ENCODE data around the gene THAP4. TPM values are rescaled to one million over a fixed set of nuclear protein-coding genes. Genes with fewer than 3 reads are reported as not detected.
A peak's percentile ranks its signal among the peaks of the same experiment; 100 is the strongest.

THAP4 gene
- total and polyA plus RNA-seq, 2 of the 4 experiments (the other 2 are of a cell fraction) = 33.9 to 55.1 TPM

- Histone ChIP-seq H3K14ac (replicated peaks; ENCODE audit: low read depth, low read length) (no peak overlapping the region), H2BK5ac (ENCODE audit: low read depth, low read length, poor library complexity, severe bottlenecking) (no peak overlapping the region), H3K36me3 (ENCODE audit: control insufficient read depth, insufficient read depth, low read length) (peaks cover 10% of the 10 kb centered on the region), H3K27ac (ENCODE audit: insufficient read depth, low read length) (no peak overlapping the region), H2BK20ac (ENCODE audit: low read depth, low read length) (no peak overlapping the region), H4K5ac (ENCODE audit: low read depth, low read length) (no peak overlapping the region), H3K23ac (ENCODE audit: low read depth, low read length) (no peak overlapping the region), H2BK120ac (ENCODE audit: low read depth, low read length) (no peak overlapping the region), H3K4ac (ENCODE audit: low read depth, low read length) (no peak overlapping the region), H3K27me3 (ENCODE audit: control insufficient read depth, insufficient read depth, low read length) (no peaks in the 10 kb centered on the region), H3K9me3 (ENCODE audit: control insufficient read depth, insufficient read depth, low read length) (no peaks in the 10 kb centered on the region), H2AFZ (replicated peaks; ENCODE audit: low read length, poor library complexity) (no peak overlapping the region), H3K9ac (ENCODE audit: low read depth, low read length) (no peak overlapping the region), H2BK15ac (ENCODE audit: low read depth, low read length) (no peak overlapping the region), H4K8ac (ENCODE audit: low read depth in 2 of 2, low read length in 2 of 2) (no peak overlapping the region), H3K4me2 (ENCODE audit: low read depth, low read length) (no peak overlapping the region), H3K4me1 (ENCODE audit: control insufficient read depth, insufficient read depth, low read length) (peaks cover 4% of the 10 kb centered on the region), H3K79me1 (ENCODE audit: low read depth in 1 of 2, low read length in 2 of 2) (peaks cover 37 to 79% of the 10 kb centered on the region in 2 experiments), H4K20me1 (ENCODE audit: insufficient read depth, low read length) (peaks cover 46% of the 10 kb centered on the region), H3K56ac (ENCODE audit: extremely low read depth, insufficient read depth, low read length) (no peak overlapping the region), H4K91ac (ENCODE audit: insufficient read depth, low read depth, low read length) (no peak overlapping the region), H3K4me3 (ENCODE audit: insufficient read depth, low read depth, low read length) (no peak overlapping the region), H3K9me1 (ENCODE audit: insufficient read depth, low read length) (peaks cover 11% of the 10 kb centered on the region), H3K18ac (ENCODE audit: low read depth, low read length) (no peak overlapping the region), H2AK9ac (replicated peaks; ENCODE audit: low read depth, low read length, poor library complexity) (peak overlapping the region; percentile 1), H2AK5ac (ENCODE audit: low read depth, low read length) (no peak overlapping the region)
- intact Hi-C loops (cut with micrococcal nuclease) (no loop called here), dilution Hi-C loops (cut with HindIII; ENCODE audit: low sequenced_read_pairs, unreplicated experiment) (no loop called here), in situ Hi-C loops (cut with MboI; ENCODE audit: low sequenced_read_pairs) (no loop called here)
- CTCF ChIA-PET = no interaction called here
- POLR2A ChIA-PET (ENCODE audit: unreplicated experiment) = no interaction called here
- no TSS peak for BruUV-seq (replicated peaks)
- ATAC-seq (ENCODE audit: low read depth) (no peak), DNase-seq (no peak)
- 80% methylated on average over 6 of the region's 15 CpGs; no CpG with 5 or more reads in 1 of the 2 experiments for WGBS, 2 experiments (ENCODE audit: extremely low coverage in 2 of 2, insufficient read length in 1 of 2)
- TF ChIP-seq NFE2L2 (IDR thresholded peaks at IDR 0.05; ENCODE audit: low read depth, low read length) = no peak
- no peak for TF ChIP-seq RCOR1 (IDR thresholded peaks at IDR 0.05; ENCODE audit: insufficient replicate concordance, low read length)
- TF ChIP-seq ELK1 (IDR thresholded peaks at IDR 0.05; ENCODE audit: borderline replicate concordance, low read depth, low read length) = no peak
These were observed 19.4 kb downstream of the THAP4 start for GRCh38 chr2:241617431-241618154.
